CD14-positive monocyte (primary cell): Measurements from ENCODE around the gene PDK2. TPM values are rescaled to one million over a fixed set of nuclear protein-coding genes. Genes with fewer than 3 reads are reported as not detected.

Experiments used
- DNase-seq, 3 donors: peaks; one replicate each; pipeline ENCODE4 v3.0.0-alpha.2; 2011 to 2022
- H2AFZ ChIP-seq: 2 replicates; pipeline ENCODE4 v1.6.0; 2012; ENCODE audit warnings: mild to moderate bottlenecking, low read depth, low read length, inconsistent platforms; ENCODE audit not compliant: insufficient read depth, poor library complexity, severe bottlenecking
- H3K27ac ChIP-seq, 2 donors: 1 replicate in 1 of 2; 2 replicates in 1 of 2; pipeline ENCODE4 v1.5.1; 2012 to 2013; ENCODE audit warnings: low read length in 2 of 2, control low read depth in 1 of 2, inconsistent platforms in 1 of 2, low read depth in 1 of 2, mild to moderate bottlenecking in 1 of 2
- H3K27me3 ChIP-seq, 2 donors: one replicate each; pipeline versions ENCODE4 v1.6.0 to v1.6.1; 2011 to 2013; ENCODE audit warnings: low read length in 2 of 2; ENCODE audit not compliant: control insufficient read depth in 2 of 2, insufficient read depth in 2 of 2
- H3K36me3 ChIP-seq, 2 donors: replicated peaks in 1 of 2; 1 replicate in 1 of 2; 2 replicates in 1 of 2; pipeline versions ENCODE4 v1.5.1 to v1.6.1; 2012 to 2013; ENCODE audit warnings: low read length in 2 of 2, control low read depth in 1 of 2, inconsistent platforms in 1 of 2, mild to moderate bottlenecking in 1 of 2; ENCODE audit not compliant: insufficient read depth in 2 of 2, control insufficient read depth in 1 of 2
- H3K4me1 ChIP-seq, 2 donors: 1 replicate in 1 of 2; 2 replicates in 1 of 2; pipeline versions ENCODE4 v1.5.1 to v1.6.1; 2012 to 2013; ENCODE audit warnings: low read length in 2 of 2, control low read depth in 1 of 2, inconsistent platforms in 1 of 2, mild to moderate bottlenecking in 1 of 2, moderate library complexity in 1 of 2; ENCODE audit not compliant: insufficient read depth in 2 of 2, control insufficient read depth in 1 of 2
- H3K4me2 ChIP-seq: replicated peaks from 2 replicates; pipeline ENCODE3; 2012; ENCODE audit warnings: low read length, moderate library complexity, mild to moderate bottlenecking; ENCODE audit not compliant: poor library complexity, severe bottlenecking; ENCODE audit errors: extremely low read depth
- H3K4me3 ChIP-seq, 3 experiments: fragments of 200-600 bp in 1 of 3; sonication (generic) in 1 of 3; replicated peaks in 1 of 3; 1 replicate in 2 of 3; 2 replicates in 1 of 3; pipeline ENCODE4 v1.5.1; 2011 to 2013; ENCODE audit warnings: low read length in 3 of 3, mild to moderate bottlenecking in 3 of 3, control low read depth in 2 of 3, low read depth in 2 of 3, inconsistent platforms in 1 of 3, moderate library complexity in 1 of 3
- H3K79me2 ChIP-seq: 2 replicates; pipeline ENCODE4 v1.6.0; 2012; ENCODE audit warnings: mild to moderate bottlenecking, control low read depth, inconsistent platforms, low read length, moderate library complexity; ENCODE audit not compliant: insufficient read depth
- H3K9ac ChIP-seq: 2 replicates; pipeline ENCODE4 v1.6.0; 2017; ENCODE audit warnings: low read length, mild to moderate bottlenecking; ENCODE audit not compliant: insufficient read depth, poor library complexity, severe bottlenecking
- H3K9me3 ChIP-seq, 2 donors: replicated peaks in 1 of 2; 1 replicate in 1 of 2; 2 replicates in 1 of 2; pipeline versions ENCODE4 v1.5.1 to v1.6.1; 2012 to 2013; ENCODE audit warnings: low read length in 2 of 2, control low read depth in 1 of 2; ENCODE audit not compliant: control insufficient read depth in 1 of 2, insufficient read depth in 1 of 2
- H4K20me1 ChIP-seq: 2 replicates; pipeline ENCODE4 v1.6.0; 2012; ENCODE audit warnings: mild to moderate bottlenecking, low read length, control low read depth, moderate library complexity; ENCODE audit not compliant: insufficient read depth
- H3K27ac Mint-ChIP-seq, 7 donors: one replicate each; pipeline ENCODE4 v1.8.0; 2020; ENCODE audit warnings: mild to moderate bottlenecking in 7 of 7, mixed read lengths in 7 of 7, moderate library complexity in 6 of 7, inconsistent platforms in 2 of 7
- H3K27me3 Mint-ChIP-seq, 3 donors: one replicate each; pipeline ENCODE4 v1.8.0; 2021 to 2022; ENCODE audit warnings: low read depth in 3 of 3, mild to moderate bottlenecking in 3 of 3, mixed read lengths in 3 of 3, moderate library complexity in 3 of 3, inconsistent platforms in 1 of 3
- H3K36me3 Mint-ChIP-seq, 2 donors: one replicate each; pipeline ENCODE4 v1.8.0; 2020; ENCODE audit warnings: mixed read lengths in 2 of 2, inconsistent platforms in 1 of 2, mild to moderate bottlenecking in 1 of 2
- H3K4me1 Mint-ChIP-seq: one replicate; pipeline ENCODE4 v1.8.0; 2020; ENCODE audit warnings: mild to moderate bottlenecking, mixed read lengths
- H3K4me3 Mint-ChIP-seq, 2 donors: one replicate each; pipeline ENCODE4 v1.8.0; 2020; ENCODE audit warnings: mild to moderate bottlenecking in 2 of 2, mixed read lengths in 2 of 2, moderate library complexity in 1 of 2
- H3K9me3 Mint-ChIP-seq, 7 donors: one replicate each; pipeline ENCODE4 v1.8.0; 2020 to 2022; ENCODE audit warnings: mixed read lengths in 7 of 7, mild to moderate bottlenecking in 6 of 7, moderate library complexity in 6 of 7, inconsistent platforms in 2 of 7
- CTCF ChIP-seq: fragments of 200-600 bp; IDR thresholded peaks from one replicate; pipeline ENCODE4 v1.8.0; 2022; ENCODE audit warnings: antibody characterized with exemption, mild to moderate bottlenecking
- WGBS: methylation state at CpG from one replicate; pipeline ENCODE4 v1.1.5; 2013; ENCODE audit warnings: missing lambda C conversion rate; ENCODE audit not compliant: insufficient coverage; 5-methylcytosine and 5-hydroxymethylcytosine counted together
- intact Hi-C, 2 donors: fragments of 100-400 bp; cut with micrococcal nuclease; formaldehyde crosslinking; loops; one replicate each; pipeline versions ENCODE4 v1.15.0 to v1.15.1; 2023
- polyA plus RNA-seq, 3 donors: library from polyadenylated mRNA; depleted of rRNA in 1 of 3; unstranded in 2 of 3; stranded (reverse) in 1 of 3; fragments of 300-500 nt in 2 of 3; fragments of >200 nt in 1 of 3; fragmentation: Illumina TruSeq in 2 of 3; gene quantifications; 1 replicate in 2 of 3; 2 replicates in 1 of 3; pipeline ENCODE4 v1.2.3, GENCODE V29; 2012 to 2021

Gene PDK2
- polyA plus RNA-seq, 3 donors = 15.9 to 43.0 (median 23.4) TPM

DNA sequence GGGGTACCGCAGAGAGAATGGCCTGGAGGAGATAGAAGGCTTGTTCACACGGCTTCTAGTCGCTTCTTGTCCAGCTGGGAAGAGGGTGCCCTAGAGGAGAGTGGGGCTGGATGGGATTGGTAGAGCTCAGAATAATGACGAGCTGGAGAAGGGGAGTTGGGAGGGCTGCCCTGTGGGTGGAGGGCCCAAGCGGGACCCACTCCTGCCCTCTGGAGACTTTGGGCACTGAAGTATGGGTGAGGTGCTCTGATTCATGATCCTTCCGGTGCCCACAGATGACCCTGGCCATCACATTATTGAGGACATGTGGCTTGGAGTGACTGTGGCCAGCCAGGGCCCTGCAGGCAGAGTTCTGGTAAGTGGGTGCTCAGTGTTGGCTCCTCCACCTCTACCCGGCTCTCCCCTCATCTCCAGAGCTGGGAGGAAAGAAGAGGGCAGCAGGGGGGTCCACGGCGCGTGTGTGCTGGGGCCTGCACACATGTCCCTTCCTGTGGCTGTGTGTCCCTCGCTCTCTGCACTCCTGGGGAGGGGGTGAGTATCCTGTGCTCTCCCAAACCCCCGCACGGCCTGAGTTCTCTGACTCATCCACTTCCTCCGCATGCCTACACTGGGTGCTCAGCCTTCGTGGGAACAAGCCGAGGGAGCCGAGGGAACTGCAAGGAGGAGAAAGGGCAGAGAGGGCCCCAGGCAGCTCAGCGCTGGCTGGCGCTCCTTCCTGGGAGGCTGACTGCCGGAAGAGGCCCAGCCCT is 30.7 kb upstream of the PDK2 start:
- Mint-ChIP-seq H3K4me3 (peak overlapping the region in 1 of 2 donors; percentile 14), H3K36me3 (no peaks in the 10 kb centered on the region), H3K9me3 (no peaks in the 10 kb centered on the region), H3K27ac (peak overlapping the region in 1 of 7 donors; percentile 7), H3K27me3 (peaks cover 7 to 25% (median 12%) of the 10 kb centered on the region in 3 donors), H3K4me1 (peaks cover 10% of the 10 kb centered on the region)
- peaks cover 4% of the 10 kb centered on the region in 2 donors for H3K4me1 ChIP-seq
- DNase-seq = peak; percentile 4 to 50 (median 13)
- no peak overlapping the region for H3K9ac ChIP-seq
- intact Hi-C loops = no loop called here
- H3K27me3 ChIP-seq = no peaks in the 10 kb centered on the region
- TF ChIP-seq CTCF = no peak
- H3K4me3 ChIP-seq = no peak overlapping the region
- H3K9me3 ChIP-seq = no peaks in the 10 kb centered on the region
- H3K36me3 ChIP-seq = no peaks in the 10 kb centered on the region
- H3K27ac ChIP-seq = no peak overlapping the region
- H2AFZ ChIP-seq = peak overlapping the region; percentile 59
- WGBS = 39% methylated on average over 14 of the region's 20 CpGs
- H3K79me2 ChIP-seq = no peaks in the 10 kb centered on the region
- no peaks in the 10 kb centered on the region for H4K20me1 ChIP-seq
- no peak overlapping the region for H3K4me2 ChIP-seq

DNA sequence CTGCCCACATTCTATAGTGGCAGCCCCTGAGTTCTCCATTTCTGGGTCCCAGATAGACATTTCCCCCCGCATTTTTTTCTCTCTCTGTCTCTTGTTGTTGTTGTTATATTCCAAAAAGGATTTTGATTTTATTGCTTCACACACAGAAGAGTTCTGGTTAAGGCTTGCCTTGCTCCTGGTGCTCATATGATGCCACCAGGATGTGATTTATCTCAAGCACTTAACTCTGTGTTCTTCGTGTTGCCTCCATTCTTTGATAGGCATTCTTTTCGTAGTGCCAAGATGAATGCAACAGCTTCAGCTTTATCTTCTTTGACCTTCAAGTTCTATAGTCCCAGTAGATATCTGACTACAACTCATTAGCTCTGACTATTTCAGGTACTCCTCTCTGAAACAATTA is 30.1 kb upstream of the PDK2 start:
- peaks cover 4% of the 10 kb centered on the region in 2 donors for H3K4me1 ChIP-seq

More for the DNA sequence above, 30.1 kb upstream of the PDK2 start:
- H3K79me2 ChIP-seq = no peaks in the 10 kb centered on the region
- Mint-ChIP-seq H3K4me1 (peaks cover 10% of the 10 kb centered on the region), H3K4me3 (no peak overlapping the region), H3K36me3 (no peaks in the 10 kb centered on the region), H3K9me3 (no peaks in the 10 kb centered on the region), H3K27ac (no peak overlapping the region), H3K27me3 (peaks cover 7 to 27% (median 12%) of the 10 kb centered on the region in 3 donors)
- no peaks in the 10 kb centered on the region for H3K27me3 ChIP-seq
- no peak for DNase-seq
- no peak overlapping the region for H3K27ac ChIP-seq
- H3K36me3 ChIP-seq = no peaks in the 10 kb centered on the region
- no peak overlapping the region for H3K4me2 ChIP-seq
- TF ChIP-seq CTCF = no peak
- intact Hi-C loops = no loop called here
- H3K9me3 ChIP-seq = no peaks in the 10 kb centered on the region
- peak overlapping the region; percentile 59 for H2AFZ ChIP-seq
- 76% methylated on average over 2 of the region's 3 CpGs for WGBS
- no peak overlapping the region for H3K9ac ChIP-seq
- H3K4me3 ChIP-seq = no peak overlapping the region
- H4K20me1 ChIP-seq = no peaks in the 10 kb centered on the region
